CD4-positive, alpha-beta T cell treated with Interleukin-2 at 100 ng/mL for 4 hours (primary cell): ENCODE measurements around the gene RXRA.
"Not testable (repeated sequence)": the region's sequence is repeated elsewhere in the genome, so short reads cannot be mapped to it uniquely, and the experiment has no call there.

ENCODE experiments used
- DNase-seq: peaks from one replicate; pipeline ENCODE4 v3.0.0-alpha.2; 2020; ENCODE audit warnings: low spot score

Gene RXRA

DNA sequence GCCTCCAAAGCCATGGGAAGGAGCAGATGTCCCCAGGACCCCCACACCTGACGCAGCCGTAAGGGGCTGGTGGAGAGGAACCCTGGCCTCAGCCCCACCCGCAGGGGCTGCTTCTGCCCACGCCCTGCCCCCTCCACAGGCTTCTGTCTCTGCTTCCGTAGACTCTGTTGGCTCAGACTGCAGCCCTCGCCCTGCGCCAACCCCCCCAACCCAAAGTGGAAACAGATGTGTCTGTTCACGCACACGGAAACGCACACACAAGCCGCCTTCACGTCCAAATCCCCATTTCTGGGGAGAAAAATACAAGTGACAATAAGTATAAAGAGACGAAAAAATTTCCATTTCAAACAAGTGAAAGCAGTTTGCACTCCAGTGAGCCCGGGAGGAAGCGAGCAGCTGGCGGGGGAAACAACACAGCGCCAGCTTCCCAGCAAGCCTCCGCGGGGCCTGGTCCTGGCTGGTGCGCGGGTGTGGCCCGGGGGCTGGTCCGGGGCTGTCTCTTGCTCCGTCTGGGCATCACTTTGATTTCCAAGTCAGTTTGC is 32.6 kb upstream of the RXRA start:
- no peak for DNase-seq

- no peak for DNase-seq
These were observed 31.8 kb upstream of the RXRA start for GRCh38 chr9:134294153-134295071.

- no peak for DNase-seq
These were observed 31.0 kb upstream of the RXRA start for GRCh38 chr9:134295101-134295745.

GRCh38 chr9:134295746-134296250 is 30.5 kb upstream of the RXRA start:
- DNase-seq = no peak

- DNase-seq = no peak
These were observed 29.8 kb upstream of the RXRA start for GRCh38 chr9:134296301-134297082.

DNA sequence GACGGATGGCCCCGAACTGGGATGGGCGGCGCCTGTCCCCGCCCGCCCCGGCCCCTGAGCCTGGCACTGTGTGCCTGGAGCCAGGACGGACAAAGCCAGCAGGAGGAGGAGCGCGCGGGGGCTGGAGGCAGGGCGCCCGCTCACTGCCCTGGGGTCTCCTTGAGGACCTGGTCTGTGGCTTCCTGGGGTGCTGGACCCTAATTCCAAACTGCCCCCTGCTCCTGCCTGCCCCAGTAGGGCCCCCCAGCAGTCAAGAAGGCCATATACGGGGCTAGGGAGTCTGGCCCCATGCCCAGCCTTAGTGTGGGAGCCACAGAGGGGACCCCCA is 29.2 kb upstream of the RXRA start:
- no peak for DNase-seq

GRCh38 chr9:134297576-134297975 is 28.7 kb upstream of the RXRA start:
- no peak for DNase-seq

- no peak for DNase-seq
These were observed 28.3 kb upstream of the RXRA start for GRCh38 chr9:134298000-134298399.

GRCh38 chr9:134299068-134299467 is 27.2 kb upstream of the RXRA start:
- no peak for DNase-seq

- no peak for DNase-seq
These were observed 26.4 kb upstream of the RXRA start for GRCh38 chr9:134299883-134300282.

GRCh38 chr9:134301387-134302129 is 24.7 kb upstream of the RXRA start:
- peak; percentile 81 for DNase-seq

- no peak for DNase-seq
These were observed 24.0 kb upstream of the RXRA start for GRCh38 chr9:134302130-134302817.

- no peak for DNase-seq
These were observed 22.7 kb upstream of the RXRA start for GRCh38 chr9:134303601-134304000.

GRCh38 chr9:134304261-134304660 is 22.0 kb upstream of the RXRA start:
- no peak for DNase-seq

GRCh38 chr9:134304690-134305089 is 21.6 kb upstream of the RXRA start:
- no peak for DNase-seq

DNA sequence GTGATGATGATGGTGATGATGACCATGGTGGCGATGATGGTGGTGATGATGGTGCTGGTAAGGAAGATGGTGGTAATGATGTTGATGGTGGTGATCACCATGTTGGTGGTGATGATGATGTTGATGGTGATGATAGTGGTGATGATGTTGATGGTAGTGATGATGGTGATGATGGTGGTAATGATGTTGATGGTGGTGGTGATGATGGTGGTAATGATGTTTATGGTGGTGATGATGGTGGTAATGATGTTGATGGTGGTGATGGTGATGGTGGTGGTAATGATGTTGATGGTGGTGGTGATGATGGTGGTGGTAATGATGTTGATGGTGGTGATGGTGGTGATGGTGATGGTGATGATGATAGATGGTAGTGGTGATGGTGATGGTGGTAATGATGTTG is 20.7 kb upstream of the RXRA start:
- DNase-seq = no peak

- not testable (repeated sequence) for DNase-seq
These were observed 20.2 kb upstream of the RXRA start for GRCh38 chr9:134306042-134306441.

DNA sequence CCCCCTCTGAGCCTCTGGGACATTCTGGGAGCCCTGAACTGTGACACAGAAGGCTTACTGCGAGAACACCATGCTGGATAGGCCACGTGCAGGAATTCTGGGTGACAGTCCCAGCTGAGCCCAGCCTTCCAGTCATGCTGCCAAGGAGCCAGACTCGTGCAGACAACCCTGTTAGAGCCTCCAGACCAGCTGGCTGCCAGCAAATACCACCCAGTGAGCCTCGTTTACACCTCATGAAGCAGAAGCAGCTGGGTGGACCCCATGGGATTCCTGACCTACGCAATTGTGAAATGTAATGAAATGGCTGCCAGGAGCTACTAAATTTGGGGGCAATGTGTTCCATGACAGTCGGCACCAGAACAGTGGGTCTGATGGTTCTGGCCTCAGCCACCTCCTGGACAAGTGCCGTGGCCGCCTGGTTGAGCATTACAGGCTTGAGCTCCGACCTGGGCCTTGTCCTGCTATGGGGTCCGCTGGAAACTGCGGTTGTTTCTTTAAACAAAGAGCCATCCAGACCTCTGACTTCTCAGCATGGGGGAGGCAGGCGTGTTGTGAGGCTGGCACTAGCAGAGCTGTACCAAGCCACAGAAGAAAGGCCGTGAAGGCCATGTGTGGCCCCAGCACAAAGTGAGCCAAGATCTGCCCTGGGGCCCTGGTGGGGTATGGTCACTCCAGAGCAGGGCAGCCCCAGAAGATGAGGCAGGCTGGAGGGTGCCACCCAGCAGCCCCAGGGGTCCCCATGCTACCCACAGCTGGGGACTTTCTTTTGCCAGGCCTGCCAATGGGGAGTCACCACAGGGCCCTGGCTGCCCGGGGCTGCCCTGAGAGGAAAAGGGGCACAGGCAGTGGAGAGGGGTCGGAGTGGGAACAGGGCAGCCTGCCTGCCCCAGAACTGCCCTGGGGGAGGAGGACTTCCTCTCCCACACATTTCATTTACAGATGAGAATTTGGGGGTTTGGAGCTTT is 19.3 kb upstream of the RXRA start:
- DNase-seq = no peak

- no peak for DNase-seq
These were observed 18.3 kb upstream of the RXRA start for GRCh38 chr9:134307674-134308638.
